Testis (tissue), 2 donors: ENCODE data around the gene HNF4A.

Experiments
- POLR2A ChIP-seq: fragments of 450-650 bp; IDR thresholded peaks from one replicate; pipeline ENCODE4 v1.6.1; 2017; ENCODE audit warnings: antibody characterized with exemption, mild to moderate bottlenecking, moderate library complexity
- TF ChIP-seq, protein P1 (sequence below), 3 experiments: fragments of 450-650 bp in 2 of 3; fragments of 200-600 bp in 1 of 3; sonication (generic) in 1 of 3; IDR thresholded peaks; one replicate each; pipeline ENCODE4 v1.5.1; 2016 to 2019; ENCODE audit warnings: antibody characterized with exemption in 3 of 3, mild to moderate bottlenecking in 2 of 3, moderate library complexity in 1 of 3

DNA sequence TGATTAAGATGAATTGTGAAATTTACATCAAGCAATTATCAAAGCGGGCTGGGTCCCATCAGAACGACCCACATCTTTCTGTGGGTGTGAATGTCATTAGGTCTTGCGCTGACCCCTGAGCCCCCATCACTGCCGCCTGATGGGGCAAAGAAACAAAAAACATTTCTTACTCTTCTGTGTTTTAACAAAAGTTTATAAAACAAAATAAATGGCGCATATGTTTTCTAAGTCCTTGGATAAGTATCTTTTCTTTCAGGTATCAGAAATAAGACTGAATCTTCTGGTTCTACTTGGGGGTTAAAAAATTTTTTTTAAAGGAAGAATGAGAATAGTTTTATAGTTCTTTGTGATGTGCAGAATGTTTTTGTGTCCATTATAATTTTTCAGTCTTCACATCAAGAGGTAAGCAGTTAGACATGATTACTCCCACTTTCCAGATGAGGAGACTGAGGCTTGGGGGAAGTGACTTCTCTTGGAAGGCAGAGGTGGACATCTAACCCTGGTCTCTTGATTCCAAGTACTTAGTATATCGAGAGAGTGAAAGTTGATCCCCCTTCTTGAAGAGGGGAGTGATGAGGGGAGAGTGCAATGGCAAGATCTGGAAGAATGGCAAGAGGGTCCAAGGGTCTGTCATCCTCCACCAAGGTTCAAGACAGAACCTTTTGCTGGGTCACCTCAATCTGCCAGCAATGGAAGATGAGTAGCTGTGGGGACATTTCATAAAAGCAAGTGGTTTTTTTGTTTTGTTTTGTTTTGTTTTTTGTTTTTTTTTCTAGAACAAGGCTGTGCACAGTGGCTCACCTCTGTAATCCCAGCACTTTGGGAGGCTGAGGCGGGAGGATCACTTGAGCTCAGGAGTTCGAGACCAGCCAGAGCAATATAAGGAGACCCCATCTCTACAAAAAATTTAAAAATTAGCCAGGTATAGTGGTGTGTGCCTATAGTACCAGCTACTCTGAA lies 77.4 kb downstream of the HNF4A start:
- TF ChIP-seq, protein P1, sequence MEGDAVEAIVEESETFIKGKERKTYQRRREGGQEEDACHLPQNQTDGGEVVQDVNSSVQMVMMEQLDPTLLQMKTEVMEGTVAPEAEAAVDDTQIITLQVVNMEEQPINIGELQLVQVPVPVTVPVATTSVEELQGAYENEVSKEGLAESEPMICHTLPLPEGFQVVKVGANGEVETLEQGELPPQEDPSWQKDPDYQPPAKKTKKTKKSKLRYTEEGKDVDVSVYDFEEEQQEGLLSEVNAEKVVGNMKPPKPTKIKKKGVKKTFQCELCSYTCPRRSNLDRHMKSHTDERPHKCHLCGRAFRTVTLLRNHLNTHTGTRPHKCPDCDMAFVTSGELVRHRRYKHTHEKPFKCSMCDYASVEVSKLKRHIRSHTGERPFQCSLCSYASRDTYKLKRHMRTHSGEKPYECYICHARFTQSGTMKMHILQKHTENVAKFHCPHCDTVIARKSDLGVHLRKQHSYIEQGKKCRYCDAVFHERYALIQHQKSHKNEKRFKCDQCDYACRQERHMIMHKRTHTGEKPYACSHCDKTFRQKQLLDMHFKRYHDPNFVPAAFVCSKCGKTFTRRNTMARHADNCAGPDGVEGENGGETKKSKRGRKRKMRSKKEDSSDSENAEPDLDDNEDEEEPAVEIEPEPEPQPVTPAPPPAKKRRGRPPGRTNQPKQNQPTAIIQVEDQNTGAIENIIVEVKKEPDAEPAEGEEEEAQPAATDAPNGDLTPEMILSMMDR (IDR thresholded peaks at IDR 0.05), result no peak
- no peak for TF ChIP-seq POLR2A
